Stimulated activated CD4-positive, alpha-beta T cell treated with anti-CD3 and anti-CD28 coated beads, TNF-alpha, amount 100 ng/mL, for 48 hours (primary cell): Measurements from ENCODE around the gene SMPD3.
"Not testable (repeated sequence)": the region's sequence is repeated elsewhere in the genome, so short reads cannot be mapped to it uniquely, and the experiment has no call there.

Experiments
- DNase-seq, 3 donors: peaks; one replicate each; pipeline ENCODE4 v3.0.0-alpha.2; 2020; ENCODE audit warnings: low read depth in 3 of 3

The SMPD3 gene

GRCh38 chr16:68448360-68448970 is at the start of gene SMPD3:
Gene SMPD3, minus strand, starts transcription at chr16:68448508. Its CDS starts 76,327 bp downstream, at chr16:68372181.
- DNase-seq: peak; percentile 94 to 98 (median 96)

- no peak for DNase-seq
Observed at GRCh38 chr16:68496689-68497088, 48.4 kb upstream of the SMPD3 start.

DNA sequence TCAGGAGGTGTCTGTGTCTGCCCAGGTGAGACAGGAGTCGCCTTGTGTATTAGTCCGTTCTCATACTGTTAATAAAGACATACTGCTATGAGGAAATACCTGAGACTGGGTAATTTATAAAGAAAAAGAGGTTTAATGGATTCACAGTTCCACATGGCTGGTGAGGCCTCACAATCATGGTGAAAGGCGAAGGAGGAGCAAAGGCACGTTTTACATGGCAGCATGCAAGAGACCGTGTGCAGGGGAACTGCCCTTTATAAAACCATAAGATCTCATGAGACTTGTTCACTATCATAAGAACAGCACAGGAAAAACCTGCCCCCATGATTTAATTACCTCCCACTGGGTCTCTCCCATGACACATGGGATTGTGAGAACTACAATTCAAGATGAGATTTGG is 46.0 kb upstream of the SMPD3 start:
- DNase-seq: not testable (repeated sequence)

GRCh38 chr16:68493412-68494070 is 45.2 kb upstream of the SMPD3 start:
- no peak for DNase-seq

- DNase-seq: no peak
Observed at GRCh38 chr16:68492543-68493411, 44.5 kb upstream of the SMPD3 start.

DNA sequence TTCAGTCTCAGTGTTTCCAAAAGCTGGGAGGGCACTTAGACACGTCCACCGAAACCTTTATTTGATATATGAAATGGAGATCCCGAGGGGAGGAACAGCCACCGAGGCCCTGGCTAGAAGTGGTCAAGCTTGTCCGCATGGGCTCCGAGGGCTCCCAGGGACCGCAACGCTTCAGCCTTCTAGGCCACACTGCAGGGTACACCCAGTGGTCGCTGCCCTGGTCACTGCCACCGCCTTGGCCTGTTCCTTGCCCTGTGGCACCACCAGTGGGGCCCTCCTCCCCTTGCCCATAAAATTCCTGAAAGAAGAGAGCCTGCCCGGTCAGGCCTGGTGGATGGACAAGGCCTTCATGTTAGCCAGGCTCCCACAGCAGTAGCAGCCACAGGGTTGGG is 43.8 kb upstream of the SMPD3 start:
- no peak for DNase-seq

DNA sequence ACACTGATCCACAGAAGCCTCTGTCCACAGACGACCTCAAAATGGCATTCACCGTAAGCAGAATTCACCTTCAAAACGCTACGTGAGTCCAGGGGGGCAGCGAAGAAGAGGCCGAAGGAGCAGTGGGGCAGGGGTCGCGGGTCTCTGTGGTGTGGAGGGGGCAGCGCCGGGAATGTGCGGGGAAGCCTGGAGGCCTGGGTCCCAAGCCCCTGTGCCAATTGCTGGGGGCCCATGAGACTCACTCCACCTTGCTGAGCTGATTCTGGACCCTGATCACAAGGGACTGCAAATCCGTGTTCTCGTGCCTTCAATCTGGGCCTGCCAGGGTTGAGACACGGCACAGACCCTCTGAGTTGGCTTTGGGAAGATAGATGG is 43.3 kb upstream of the SMPD3 start:
- no peak for DNase-seq

DNA sequence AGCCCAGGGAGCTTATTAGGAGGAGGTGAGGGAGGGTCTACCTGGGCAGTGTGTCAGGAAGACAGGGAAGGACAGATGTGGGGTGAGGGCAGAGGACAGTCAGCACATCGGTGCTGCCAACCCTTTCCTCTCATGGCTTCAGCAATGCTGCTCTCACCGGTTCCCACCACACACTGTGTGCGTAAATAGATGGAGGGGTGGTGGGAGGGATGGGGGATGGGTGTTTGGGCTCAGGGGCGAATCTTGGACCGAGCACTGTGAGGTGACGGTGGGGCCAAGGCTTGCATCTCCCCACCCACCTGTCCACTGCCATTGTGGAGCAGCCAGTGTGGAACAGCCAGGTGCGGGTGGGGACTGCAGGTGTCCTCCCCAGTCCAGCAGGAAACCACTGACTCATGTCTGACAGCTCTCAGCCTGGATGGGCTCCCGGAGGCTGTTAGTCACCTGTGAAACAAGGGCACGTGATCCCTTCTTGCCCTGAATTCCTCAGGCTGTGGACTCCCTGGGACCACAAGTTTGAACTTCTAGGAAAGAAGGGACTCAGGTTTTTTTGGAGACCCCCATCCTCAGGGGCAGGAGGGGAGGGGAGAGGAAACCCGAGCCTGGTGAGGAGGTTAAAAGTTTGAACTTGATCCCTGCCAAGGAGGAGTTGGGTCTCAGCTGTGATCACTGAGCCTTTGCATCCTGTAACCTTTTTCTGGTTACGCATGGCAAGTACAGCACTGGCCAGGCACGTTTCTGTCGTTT is 42.7 kb upstream of the SMPD3 start:
- no peak for DNase-seq

- DNase-seq: no peak
Observed at GRCh38 chr16:68490358-68490757, 42.0 kb upstream of the SMPD3 start.

GRCh38 chr16:68488554-68488953 is 40.2 kb upstream of the SMPD3 start:
- DNase-seq: no peak

DNA sequence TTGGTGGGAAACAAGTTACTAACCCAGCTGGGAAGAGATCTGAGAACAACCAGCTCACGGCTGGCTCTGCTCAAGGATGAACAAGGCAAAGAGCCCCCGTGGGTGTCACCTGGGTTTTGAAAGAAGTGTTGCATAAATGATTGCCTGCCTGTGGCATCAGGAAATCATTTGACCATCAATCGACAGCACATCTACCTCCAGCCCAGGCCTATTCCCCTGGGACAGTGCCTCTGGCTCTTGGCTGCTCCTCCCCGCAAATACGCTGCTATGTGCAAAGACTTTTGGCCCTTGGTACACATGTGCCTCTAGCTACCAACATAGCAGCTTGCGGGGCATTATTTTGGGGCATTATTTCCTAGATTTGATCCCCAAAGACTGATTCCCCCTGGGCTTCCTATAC is 39.4 kb upstream of the SMPD3 start:
- no peak for DNase-seq

GRCh38 chr16:68487203-68487514 is 38.9 kb upstream of the SMPD3 start:
- no peak for DNase-seq

- no peak for DNase-seq
Observed at GRCh38 chr16:68486502-68487202, 38.3 kb upstream of the SMPD3 start.

- no peak for DNase-seq
Observed at GRCh38 chr16:68481636-68482035, 33.3 kb upstream of the SMPD3 start.

GRCh38 chr16:68480084-68480995 is 32.0 kb upstream of the SMPD3 start:
- DNase-seq: no peak

DNA sequence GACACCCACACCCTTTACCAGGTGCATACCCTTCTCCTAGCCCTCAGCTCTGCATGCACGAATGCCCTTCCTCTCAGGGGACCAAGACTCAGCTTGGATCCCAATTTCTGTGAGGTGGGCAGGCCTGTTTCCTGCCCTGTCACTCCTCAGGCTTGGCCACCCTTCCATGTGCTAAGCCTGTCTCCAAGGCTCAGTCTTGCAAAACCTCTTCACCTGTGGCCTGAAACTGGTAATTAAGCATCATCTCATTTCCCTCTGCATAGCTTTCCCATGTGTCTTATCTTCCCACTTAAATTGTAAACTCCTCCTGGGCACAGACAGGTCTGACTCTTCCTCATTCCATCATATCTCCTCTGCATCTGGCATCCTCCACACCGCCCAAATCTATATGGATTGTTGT is 31.0 kb upstream of the SMPD3 start:
- no peak for DNase-seq

DNA sequence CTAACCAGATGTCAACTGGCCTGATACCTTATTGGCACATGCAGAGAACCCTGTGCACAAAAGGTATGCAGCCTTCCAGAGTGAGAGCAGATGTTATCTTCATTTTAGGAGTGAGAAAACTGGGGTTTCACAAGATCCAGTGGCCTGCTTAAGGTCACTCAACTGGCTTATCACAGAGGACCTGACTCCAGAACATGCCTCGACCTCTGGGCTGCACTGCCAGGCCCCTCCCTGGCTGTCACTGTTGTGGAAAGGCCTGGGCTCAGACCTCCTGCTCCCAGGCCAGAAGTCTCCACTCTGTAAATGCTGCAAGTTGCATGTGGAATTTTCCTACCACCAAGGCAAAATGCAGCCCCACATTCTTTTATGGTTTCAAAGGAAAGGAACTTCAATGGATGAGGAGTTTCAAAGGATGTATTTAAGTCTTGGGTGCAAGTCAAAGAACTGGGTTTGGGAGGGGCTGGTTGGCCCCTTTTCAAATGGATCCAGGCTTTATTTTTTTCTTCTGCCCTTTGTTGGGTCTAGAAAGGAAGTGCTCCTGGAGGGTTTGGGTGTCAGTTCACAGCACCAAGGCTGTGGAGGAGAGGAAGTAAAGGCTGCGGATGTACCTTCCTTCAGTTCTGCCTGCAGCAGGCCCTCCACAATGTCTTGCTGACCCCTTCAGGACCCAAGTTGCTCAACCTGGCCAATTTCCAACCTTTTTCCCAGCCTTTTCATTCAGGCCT is 30.4 kb upstream of the SMPD3 start:
- DNase-seq: no peak

DNA sequence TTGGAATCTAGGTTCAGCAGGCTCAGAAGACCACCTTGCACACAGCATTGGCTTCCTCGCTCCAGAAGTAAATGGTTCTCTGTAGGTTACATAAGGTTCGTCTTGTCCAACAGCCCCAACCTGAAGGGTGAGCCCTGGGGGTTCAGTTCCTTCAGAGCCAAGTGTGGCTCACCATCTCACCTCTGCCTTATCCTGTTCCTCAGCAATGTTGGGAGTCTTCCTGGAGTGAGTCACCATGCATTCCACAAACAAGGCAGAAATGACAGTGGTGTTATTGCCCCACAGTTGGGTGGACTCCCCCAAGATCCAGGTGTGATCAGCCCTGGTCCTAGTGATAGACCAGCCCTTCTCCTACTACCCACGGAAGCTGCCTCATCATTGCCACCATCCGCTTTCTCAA is 26.8 kb upstream of the SMPD3 start:
- no peak for DNase-seq

GRCh38 chr16:68473358-68474070 is 25.2 kb upstream of the SMPD3 start:
- no peak for DNase-seq
